ENCODE measurements around the gene SOCS7. TPM values are rescaled to one million over a fixed set of nuclear protein-coding genes. Genes with fewer than 3 reads are reported as not detected.
A peak's percentile ranks its signal among the peaks of the same experiment; 100 is the strongest.

SOCS7 gene, protein sequence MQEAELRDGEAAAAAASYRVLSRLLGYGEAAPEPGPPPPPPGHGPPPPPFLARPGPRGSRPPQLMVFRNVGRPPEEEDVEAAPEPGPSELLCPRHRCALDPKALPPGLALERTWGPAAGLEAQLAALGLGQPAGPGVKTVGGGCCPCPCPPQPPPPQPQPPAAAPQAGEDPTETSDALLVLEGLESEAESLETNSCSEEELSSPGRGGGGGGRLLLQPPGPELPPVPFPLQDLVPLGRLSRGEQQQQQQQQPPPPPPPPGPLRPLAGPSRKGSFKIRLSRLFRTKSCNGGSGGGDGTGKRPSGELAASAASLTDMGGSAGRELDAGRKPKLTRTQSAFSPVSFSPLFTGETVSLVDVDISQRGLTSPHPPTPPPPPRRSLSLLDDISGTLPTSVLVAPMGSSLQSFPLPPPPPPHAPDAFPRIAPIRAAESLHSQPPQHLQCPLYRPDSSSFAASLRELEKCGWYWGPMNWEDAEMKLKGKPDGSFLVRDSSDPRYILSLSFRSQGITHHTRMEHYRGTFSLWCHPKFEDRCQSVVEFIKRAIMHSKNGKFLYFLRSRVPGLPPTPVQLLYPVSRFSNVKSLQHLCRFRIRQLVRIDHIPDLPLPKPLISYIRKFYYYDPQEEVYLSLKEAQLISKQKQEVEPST
- 12.7 and 14.9 TPM in 2 replicates for total RNA-seq (2014; rRNA removed; shearing (Covaris generic))

DNA sequence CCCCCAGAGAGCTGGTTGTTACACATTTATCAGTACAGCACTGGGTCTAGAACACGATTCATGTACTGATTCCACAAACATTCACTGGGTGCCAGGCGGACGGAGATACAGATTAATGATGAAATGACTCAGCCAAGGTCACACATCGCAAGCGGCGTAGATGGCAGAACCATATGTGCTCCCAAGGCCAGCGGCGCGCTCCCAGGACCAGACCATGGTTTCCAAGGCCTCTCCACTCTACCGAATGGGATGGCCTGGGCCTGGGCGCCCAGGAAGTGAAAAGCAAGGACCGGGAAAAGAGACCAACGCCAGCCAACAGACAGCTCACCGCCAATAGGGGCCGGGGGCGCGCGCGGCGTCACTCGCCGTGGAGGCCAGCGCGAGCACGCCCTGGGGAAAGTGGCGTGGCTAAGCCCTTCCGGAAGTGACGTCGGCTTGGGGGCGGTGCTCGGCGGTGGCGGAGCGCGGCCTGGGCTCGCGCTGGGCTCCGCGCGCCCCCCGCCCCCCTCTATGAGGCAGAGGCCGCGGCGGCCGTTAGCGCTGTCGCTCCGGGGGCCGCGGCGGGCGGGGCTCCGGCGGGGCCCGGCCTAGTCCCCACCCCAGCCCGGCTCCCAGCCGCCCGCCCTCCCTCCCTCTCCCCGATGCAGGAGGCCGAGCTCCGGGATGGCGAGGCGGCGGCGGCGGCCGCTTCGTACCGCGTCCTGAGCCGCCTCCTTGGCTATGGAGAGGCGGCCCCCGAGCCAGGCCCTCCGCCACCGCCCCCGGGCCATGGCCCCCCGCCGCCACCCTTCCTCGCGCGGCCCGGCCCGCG, at the start of gene SOCS7:
Gene SOCS7 (plus strand): TSS at position 433 of the 811 bp plus-strand sequence. CDS start 209 bp downstream, at position 642.
- peak; percentile 93 for DNase-seq (ENCODE audit: low spot score)
- in situ Hi-C loops (cut with HindIII; ENCODE audit: low sequenced_read_pairs), result no loop called here

DNA sequence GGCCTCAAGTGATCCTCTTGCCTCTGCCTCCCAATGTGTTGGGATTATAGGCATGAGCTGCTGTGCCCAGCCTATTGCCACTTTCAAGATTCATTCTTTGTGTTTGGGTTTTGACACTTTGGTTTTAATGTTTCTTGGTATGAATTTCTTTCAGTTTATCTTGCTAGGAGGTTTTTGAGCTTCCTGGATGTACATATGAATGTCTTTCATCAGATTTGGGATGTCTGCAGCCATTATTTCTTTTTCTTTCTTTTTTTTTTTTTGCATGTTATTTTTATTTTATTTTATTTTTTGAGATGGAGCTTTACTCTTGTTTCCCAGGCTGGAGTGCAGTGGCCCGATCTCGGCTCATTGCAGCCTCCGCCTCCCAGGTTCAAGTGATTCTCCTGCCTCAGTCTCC, 36.1 kb upstream of the SOCS7 start:
- DNase-seq (ENCODE audit: low spot score), result no peak
- in situ Hi-C loops (cut with HindIII; ENCODE audit: low sequenced_read_pairs), result no loop called here

DNA sequence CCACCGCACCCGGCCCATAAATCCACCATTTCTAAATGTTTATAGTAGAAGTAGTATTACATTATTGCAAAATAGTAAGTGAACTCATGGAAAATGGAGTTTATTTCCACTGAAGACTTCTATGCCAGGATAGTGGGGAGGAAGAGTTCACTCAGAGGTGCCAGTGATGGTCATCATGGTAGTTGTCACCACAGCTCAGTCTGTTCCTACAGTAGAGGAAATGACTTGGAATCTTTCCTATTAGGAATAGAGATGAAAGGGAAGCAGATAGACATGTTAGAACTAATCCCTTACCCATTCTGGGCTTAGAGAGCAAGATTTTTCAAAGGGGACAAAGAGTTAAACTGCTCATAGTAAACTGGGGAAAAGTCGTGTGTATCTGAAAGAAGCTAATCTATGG, 34.6 kb upstream of the SOCS7 start:
- in situ Hi-C loops (cut with HindIII; ENCODE audit: low sequenced_read_pairs), result no loop called here
- DNase-seq (ENCODE audit: low spot score), result no peak

DNA sequence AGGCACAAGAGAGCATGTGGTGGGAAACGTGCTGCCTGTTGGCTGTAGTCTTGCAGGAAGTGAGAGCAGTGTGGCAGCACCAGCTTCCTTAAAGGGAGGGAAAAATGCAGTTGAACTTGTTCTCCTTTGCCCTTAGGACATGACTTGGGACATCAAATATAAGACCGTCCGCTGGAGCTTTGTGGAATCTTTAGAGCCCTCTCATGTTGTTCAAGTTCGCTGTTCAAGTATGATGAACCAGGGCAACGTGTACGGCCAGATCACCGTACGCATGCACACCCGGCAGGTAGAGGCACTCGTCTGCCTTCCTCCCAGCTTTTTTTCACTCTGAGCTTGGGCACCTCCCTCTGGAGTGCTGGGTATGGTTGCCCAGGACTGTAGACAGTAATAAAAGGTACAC, 31.2 kb upstream of the SOCS7 start:
- DNase-seq (ENCODE audit: low spot score), result no peak
- in situ Hi-C loops (cut with HindIII; ENCODE audit: low sequenced_read_pairs), result no loop called here

DNA sequence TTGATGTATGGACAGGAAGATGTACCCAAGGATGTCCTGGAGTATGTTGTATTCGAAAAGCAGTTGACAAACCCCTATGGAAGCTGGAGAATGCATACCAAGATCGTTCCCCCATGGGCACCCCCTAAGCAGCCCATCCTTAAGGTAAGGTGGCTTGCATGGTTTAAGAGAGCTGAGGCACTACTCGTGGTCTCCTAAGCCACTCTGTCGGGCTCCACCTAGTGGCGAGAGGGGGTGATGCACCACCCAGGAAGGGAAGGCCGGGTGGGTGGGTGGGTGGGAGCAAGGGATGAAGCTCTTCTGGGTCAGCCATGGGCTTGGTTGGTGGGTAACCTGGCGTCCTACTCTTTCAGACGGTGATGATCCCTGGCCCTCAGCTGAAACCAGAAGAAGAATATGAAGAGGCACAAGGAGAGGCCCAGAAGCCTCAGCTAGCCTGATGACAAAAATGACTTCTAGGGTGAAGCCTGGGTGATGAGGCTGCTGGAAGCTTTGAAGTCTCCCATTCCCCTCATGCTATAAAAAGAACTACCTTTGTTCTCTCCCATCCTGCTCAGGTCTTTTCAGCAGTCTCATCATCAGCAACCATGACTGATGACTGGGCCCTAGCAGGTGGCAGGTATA, 29.4 kb upstream of the SOCS7 start:
- in situ Hi-C loops (cut with HindIII; ENCODE audit: low sequenced_read_pairs), result no loop called here
- peak; percentile 60 for DNase-seq (ENCODE audit: low spot score)

DNA sequence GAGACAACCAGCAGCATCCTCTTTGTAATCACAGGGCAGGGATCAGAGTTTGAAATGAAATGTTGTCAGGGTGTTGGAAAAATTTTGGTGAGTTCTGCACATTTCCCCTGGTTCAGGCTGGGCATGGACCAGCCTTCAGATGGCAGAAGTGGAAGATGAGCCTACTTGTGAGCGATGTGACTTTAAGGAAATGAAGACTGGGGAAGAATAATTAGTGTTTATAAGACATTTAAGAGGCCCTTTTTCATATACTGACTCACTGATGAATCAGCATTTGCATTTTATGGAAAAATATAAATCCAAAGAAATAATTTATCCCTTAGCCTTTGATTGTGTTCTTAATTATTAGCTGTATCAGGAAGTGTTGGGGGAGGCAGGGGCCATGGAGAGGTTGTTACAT, 28.7 kb upstream of the SOCS7 start:
- DNase-seq (ENCODE audit: low spot score), result no peak

DNA sequence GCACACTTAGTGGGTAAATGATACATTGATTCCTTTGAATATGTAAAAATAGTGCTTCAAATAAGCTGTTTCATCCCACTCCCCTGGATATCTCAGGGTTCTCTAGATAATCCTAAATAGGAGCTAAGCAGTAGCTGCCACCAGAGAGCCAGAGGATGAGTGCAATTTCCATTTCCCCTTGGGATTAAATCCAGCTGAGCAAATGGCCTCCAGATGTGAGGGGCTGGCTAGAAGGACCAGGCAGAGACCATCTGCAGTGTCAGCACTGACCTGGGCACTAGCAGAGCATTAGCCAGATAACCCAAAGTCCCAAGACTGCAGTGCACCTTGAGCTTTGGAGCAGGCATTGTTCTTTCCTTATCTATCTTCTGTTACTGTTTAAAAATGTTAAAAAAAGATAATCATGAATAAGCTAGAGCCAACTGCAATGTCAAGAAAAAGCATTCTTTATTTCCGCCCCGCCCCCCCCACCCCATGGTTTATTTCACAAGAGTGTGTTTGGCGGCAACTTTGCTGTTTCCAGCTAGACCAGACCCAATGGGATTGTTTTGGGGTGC, 27.4 kb upstream of the SOCS7 start:
- no peak for DNase-seq (ENCODE audit: low spot score)
- in situ Hi-C loops (cut with HindIII; ENCODE audit: low sequenced_read_pairs), result no loop called here

More for the DNA sequence above, 28.7 kb upstream of the SOCS7 start:
- in situ Hi-C loops (cut with HindIII; ENCODE audit: low sequenced_read_pairs), result no loop called here

DNA sequence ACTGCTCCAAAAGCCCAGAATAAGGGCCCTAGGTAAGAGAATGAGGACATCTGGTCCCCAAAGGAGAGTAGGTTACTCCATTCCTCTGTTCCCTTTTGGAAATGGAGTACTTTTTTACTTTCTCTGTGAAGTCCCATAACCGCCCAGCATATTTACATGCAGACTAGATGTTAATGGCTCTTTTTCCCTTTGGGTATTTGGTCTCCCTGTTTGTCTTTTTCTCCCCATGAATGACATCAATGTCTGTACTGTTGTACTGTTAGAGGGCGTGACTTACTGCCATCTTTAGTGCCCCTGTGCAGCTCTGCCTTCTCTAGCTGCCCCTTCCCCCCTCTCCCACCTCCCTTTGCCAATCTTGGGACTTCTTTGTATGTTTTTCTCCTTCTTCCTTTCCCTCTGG, 26.9 kb upstream of the SOCS7 start:
- in situ Hi-C loops (cut with HindIII; ENCODE audit: low sequenced_read_pairs), result no loop called here
- no peak for DNase-seq (ENCODE audit: low spot score)

DNA sequence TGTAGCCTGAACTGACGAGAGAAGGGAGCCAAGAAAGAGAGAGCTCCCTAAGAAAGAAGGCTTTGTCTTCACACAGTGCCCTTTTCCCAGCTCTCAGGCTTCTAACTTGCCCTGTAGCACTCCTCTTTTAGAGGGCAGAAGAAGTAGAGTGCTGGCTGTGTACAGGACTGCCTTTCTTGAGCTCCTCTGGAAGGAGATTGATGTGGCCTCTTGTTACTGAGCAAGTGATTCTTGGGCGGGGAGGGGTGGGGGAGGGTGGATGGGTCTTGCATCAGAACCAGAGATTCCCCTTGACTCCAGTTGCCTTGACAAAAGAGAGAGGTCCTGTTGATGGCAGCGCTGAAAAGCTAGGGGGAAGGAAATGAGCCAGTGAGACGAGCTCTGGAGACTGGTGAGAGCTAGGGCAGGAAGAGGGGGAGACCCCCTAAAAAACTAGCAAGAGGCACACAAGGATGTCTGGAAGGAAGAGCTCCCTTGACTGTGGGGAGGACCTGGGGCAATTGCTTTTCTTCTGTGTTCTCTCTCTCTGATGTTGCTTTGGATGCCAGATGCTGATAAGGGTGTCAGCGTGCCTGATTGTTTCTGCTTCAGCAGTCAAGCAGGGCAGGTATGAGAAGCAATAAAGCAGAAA, 26.3 kb upstream of the SOCS7 start:
- in situ Hi-C loops (cut with HindIII; ENCODE audit: low sequenced_read_pairs), result no loop called here
- DNase-seq (ENCODE audit: low spot score), result no peak

DNA sequence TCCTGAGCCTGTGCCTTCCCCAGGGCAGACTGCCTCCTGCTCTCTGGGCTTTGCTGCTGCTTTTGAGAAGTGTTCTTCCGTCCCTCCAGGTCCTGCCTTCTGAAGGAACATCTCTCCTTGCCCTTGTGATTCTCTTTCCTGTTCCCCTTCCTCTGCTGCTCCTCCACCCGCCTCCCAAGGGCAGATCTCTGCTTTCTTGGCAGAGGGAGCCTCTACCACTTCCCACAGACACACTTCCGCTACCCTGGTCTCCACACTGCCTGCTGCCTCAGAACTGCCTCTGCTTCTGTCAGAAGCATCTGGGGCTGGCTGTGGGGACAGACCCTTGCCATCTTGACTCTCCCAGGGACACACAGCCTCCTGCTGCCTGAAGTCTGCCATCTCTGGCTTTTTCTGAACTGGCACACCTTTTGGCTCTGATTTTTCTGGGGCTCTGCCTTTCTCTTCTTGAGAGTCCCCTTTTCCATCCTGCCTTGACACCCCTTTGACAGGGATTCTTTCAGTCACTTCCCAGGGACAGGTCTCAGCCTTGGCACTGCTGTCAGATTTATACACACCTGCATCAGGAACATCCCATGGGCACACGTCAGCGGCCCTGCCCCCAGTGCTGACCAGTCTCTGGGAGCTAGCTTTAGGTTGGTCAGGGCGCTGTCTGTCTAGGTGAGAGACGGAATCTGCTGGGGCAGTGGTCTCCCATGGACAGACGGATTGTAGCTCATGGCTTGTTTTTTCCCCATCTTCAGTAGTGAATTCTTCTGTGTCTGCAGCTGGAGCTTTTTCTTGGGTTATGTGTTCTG, 24.4 kb upstream of the SOCS7 start:
- DNase-seq (ENCODE audit: low spot score), result peak; percentile 51
- in situ Hi-C loops (cut with HindIII; ENCODE audit: low sequenced_read_pairs), result no loop called here

DNA sequence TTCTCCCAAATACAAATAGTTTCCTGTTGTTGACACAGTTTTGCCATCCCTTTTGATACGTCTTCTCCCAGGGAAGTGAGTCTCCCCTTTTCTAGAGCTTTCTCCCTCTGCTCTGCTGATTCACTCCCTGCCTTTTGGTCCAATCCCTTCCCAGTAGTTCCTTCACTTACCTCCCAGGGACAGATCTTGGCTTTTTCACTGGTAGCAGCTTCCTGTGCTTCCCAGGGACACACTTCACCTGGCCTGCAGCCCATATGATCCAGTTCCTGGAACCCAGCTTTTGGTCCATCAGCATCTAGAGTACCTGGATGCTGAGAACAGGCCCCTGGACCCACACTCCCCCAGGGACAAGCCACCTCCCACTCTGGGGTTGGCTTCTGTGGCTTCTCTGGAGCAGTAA, 23.7 kb upstream of the SOCS7 start:
- in situ Hi-C loops (cut with HindIII; ENCODE audit: low sequenced_read_pairs), result no loop called here
- DNase-seq (ENCODE audit: low spot score), result peak; percentile 56

DNA sequence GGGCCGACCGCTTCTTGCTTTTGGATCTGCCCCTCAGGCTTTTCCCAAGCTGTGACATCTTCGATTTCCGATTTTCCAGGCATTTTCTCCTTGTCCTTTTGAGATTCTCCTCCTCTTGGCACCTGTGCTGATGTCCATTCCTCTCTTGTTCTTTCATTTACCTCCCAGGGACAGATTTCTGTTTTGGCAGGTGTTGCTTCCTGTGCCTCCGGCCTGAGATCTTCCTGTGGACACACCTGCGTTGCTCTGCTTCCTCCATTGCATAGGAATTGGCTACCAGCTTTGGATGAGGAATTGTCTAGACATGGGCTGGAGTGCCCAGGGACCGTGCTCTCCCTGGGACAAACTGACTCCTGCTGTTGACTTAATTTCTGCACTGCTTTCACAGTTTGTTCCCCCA, 23.0 kb upstream of the SOCS7 start:
- DNase-seq (ENCODE audit: low spot score), result peak; percentile 85
- in situ Hi-C loops (cut with HindIII; ENCODE audit: low sequenced_read_pairs), result no loop called here

DNA sequence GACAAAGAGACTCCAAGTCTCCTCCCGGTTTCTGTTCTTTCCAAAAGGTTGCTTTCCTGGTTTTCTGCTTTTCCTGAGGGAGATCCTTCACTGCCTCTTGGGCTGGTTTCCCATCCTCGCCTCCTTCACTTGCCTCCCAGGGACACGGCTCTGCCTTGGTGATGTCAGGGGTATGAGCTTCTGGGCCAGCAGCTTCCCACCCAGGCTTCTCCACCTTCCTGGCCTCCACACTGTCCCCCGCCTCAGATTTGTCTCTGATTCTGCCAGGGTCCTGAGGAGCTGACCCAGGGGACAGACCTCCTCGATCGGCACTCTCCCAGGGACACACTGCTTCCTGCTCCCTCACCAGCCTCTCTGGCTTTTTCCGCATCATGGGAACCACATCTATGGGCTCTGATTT, 22.4 kb upstream of the SOCS7 start:
- in situ Hi-C loops (cut with HindIII; ENCODE audit: low sequenced_read_pairs), result no loop called here
- no peak for DNase-seq (ENCODE audit: low spot score)

DNA sequence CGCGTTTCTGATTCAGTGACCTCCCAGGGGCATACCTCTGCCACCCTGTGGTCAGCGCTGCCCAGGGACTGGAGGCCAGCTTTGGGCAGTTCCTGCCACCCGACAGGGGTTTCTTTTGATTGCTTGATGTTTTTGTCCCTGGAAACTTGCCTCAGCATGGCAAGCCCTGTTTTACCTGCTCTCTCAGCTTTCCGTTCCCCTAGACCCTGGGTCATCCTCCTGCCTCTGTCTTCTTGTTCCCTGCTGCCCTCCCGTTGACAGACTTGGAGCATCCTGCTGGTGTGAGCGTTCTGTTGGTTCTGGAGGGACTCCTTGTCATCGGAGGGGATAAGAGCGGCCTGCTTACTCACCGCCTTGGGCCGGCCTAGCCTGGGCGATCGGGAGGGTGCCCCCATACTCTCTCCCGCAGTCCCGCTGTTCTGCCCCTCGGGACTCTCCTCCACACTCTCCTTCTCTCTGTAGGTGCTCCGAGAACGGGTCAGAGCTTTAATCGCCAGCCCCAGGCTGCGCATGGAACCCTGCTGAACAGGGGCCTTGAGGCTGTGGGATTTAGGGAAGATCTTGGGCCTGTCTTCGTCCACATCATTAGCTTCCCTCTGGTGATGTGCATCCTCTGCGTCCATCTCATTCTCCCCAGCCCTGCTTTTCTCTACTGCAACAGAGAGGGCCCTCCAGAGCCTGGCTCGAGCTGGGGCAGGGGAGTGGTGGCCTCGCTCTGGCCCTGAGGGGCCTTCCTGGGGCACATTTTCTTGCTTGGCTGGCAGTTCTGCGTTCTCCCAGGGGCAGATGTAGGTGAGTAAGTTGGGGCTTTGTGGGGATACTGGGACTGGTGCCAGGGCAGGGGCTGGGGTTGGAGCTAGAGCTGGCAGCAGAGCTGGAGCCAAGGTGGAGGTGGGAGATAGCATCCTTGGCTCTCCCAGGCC, 21.6 kb upstream of the SOCS7 start:
- in situ Hi-C loops (cut with HindIII; ENCODE audit: low sequenced_read_pairs), result no loop called here
- no peak for DNase-seq (ENCODE audit: low spot score)

DNA sequence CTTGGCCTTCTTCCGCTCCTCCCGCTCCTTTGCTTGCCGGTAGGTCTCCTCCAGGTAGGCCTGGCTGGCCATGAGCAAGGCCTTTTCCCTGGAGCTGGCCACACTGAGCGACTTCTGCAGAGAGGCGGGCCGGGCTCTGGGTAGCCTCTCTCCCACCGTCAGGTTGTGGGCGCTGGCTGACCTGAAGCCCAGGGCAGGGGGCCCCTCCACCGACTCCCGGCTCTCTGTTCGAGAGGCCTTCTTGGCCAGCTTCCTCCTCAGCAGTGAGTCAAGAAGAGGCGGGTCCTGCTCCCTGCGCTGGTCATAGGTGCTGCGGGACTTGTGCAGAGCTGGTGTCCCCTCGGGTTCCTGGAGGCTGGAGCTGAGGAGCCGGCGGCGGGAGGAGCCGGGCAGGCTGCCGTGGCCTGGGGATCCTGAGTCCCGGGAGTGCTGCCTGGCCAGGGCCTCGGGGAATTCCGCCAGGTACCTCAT, 20.7 kb upstream of the SOCS7 start:
- in situ Hi-C loops (cut with HindIII; ENCODE audit: low sequenced_read_pairs), result no loop called here
- DNase-seq (ENCODE audit: low spot score), result no peak

DNA sequence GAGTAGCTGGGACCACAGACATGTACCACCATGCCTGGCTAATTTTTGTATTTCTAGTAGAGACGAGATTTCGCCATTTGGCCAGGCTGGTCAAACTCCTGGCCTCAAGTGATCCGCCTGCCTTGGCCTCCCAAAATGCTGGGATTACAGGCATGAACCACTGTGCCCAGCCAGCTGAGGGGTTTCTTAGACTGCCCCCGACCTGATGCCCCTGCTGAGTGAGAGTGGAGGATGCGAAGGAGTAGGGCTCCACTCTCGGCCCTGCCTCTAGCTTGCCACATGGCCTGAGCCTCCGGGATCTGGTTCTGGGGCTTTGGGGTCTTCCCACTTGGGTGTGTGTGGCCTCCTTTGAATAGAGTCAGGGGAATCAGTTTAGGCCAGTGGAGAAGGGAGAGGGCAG, 18.9 kb upstream of the SOCS7 start:
- no peak for DNase-seq (ENCODE audit: low spot score)
- in situ Hi-C loops (cut with HindIII; ENCODE audit: low sequenced_read_pairs), result no loop called here
